Tongue (tissue), 2 donors: ENCODE measurements around the gene SKAP1. TPM values are rescaled to one million over a fixed set of nuclear protein-coding genes. Genes with fewer than 3 reads are reported as not detected.
"Not testable (repeated sequence)": the region's sequence is repeated elsewhere in the genome, so short reads cannot be mapped to it uniquely, and the experiment has no call there.

Source experiments
- DNase-seq: peaks from one replicate; pipeline ENCODE4 v3.0.0-alpha.2; 2015
- total RNA-seq: library from RNA; depleted of rRNA; stranded (reverse); fragments of >200 nt; gene quantifications from one replicate; pipeline ENCODE4 v1.2.3, GENCODE V29; 2014

The SKAP1 gene
- total RNA-seq, 1 donor from 2014 or later: 0.41 TPM

DNA sequence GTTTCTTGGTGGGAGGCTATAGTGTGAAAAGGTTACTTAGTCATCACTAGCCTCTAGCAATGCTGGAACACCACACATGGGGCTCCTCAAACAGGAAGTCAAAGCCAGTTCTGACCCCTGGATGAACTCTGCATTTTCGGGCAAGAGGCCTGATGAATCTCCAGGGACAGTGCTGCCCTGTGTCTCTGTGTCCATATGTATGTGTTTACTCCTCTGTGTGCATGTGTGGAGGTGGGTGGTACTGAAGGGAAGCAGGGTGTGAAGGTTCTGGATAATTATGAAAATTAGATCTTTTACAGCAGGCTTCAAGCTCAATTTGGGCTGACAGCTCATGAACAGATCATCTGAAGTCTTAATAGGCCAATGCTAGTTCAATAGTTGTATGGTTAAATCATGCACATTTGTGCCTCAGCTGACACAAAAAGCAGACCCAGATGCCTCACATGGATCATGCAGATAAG, 188.9 kb downstream of the SKAP1 start:
- DNase-seq: peak; percentile 44

DNA sequence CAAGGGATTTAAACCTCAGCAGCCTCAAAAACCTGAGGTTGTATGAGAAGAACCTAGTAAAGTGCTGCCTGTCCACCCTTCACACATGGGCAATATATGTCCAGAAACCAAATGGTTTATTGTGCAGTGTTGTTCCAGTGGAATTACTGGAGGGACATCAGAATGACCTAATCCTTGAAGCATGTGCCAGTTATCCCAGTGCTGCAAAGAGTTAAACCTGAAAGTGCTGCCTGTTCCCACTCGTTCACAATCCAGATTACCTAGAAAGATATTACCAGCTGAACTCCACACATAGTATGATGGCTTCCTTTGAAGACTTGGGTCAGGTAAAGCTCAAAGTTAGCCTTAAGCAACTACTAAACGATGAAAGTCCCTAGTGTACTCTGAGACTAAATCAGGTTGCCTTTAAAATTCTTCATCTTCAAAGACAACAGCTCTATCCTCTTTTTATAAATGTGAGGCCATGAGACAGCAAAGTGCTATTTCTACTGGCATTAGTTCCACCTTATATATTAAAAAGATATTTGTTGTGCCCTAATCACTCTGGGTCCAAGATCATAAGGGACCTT, 189.4 kb downstream of the SKAP1 start:
- no peak for DNase-seq

DNA sequence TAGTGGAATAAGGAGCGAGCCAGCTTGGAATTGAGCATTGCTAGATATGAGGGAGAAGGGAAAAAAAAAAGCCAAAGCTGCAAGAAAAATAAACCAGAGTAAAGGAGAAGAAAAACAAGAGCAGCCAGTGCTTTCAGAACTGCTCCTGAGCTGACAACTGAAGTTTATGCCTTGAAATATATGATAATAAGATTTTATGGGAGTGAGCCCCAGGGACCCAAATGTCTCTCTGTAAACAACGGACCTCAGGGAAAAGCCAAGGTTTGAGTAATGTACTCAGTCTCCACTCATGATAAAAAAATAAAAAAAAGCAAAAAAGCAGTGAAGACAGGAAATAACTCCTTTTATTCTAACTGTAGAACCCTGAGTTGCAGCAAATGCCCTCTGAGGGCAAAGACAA, 189.9 kb downstream of the SKAP1 start:
- DNase-seq: no peak

DNA sequence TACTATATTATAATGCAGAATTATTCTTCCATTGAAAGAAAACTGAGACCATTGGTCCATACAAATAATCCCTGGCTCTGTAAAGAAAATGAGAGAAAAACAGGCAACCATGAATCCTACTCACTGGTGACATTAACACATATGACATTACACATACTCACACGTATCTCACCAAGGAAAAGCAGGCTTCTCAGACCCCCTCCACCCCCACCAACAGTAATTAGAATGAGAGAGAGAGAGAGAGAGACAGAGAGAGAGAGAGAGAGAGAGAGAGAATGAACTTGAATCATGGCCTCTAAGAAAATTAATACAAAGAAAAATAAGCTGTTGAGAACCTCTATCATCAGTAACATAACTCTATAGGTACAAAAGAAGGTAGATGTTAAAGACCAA, 190.4 kb downstream of the SKAP1 start:
- DNase-seq: no peak

DNA sequence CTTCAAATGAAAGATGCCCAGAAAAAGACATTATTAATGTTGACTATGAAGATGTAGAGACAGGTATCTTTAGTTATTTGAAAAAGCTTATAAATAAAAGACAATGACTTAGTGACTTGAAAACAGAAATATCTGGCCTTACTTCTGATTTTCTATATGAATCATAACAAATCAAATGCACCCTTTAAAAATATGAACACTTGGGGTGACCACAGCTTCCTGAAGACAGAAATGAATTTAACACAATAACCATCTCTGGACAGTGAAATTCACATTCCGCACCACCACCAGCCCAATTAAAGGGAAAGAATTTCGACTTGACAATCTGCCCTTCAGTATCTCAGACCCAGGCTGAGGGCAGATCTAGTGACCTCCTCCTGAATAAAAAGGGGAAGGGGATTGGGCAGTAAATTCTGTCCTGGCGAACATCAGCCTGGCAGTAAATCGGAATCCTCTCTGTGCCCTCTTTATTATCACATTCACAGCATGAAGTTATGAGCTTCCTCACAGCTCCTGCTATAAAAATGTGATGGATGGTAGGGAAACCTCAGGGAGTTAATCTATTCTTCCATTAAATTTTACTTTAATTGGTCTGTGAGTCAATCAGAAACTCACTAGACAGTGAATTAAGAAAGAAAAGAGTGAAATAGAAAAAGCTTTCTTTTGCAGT, 190.9 kb downstream of the SKAP1 start:
- DNase-seq: no peak

DNA sequence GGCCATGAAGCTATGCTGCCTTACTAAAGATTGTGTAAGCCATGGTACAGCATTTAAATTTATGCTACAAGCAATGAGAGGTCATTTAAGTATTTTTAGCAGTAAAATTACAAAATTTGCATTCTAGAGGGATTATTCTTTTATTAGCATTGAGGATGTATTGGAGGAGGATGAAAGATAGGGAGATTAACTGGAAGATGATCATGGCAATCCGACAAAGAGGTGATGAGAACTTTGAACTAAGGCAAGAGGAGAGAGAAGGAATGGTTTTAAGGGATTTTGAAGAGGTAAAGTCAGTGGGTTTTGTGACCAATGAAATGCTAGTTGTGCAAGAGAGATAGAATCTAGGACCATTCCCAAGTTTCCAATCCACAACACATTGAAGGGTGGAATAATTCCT, 192.6 kb downstream of the SKAP1 start:
- no peak for DNase-seq

DNA sequence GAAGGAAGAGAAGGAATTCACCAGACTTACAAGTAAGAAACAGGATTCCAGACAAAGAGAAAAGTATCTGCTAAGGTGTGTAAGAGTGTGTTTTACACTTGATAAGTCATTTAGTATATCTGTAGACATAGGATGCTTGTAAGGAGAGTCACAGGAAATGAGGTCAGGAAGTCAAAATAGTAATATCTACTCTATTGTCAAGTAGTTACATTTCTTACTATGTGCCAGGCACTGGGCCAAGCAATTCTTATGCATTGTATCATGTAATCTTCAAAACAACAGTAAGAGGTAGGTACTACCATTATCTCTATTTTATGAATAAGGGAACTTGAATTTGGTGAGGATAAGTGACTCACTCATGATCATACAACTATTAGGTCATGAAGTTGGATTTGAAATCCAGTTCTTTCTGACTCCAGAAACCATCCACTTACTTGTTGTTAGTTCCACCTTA, 193.3 kb downstream of the SKAP1 start:
- DNase-seq: no peak

DNA sequence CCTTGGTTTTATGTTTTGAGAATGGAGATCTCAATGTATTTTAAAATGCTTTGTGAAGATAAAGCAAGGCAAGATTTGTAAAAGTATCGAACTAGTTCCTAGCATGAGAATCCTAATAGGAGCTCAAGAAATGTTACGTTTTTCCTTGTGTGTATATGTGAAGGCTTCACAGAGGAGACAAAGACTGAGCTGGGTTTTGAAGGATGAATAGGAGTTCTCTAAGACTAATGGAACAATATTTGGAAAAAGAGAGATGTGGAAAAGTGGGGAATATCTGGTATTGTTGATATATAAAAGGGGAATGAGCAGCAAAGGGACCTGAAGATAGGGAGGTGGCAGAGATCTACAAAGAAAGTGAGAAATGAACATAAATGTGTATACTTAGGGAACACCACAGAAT, 195.1 kb downstream of the SKAP1 start:
- no peak for DNase-seq

DNA sequence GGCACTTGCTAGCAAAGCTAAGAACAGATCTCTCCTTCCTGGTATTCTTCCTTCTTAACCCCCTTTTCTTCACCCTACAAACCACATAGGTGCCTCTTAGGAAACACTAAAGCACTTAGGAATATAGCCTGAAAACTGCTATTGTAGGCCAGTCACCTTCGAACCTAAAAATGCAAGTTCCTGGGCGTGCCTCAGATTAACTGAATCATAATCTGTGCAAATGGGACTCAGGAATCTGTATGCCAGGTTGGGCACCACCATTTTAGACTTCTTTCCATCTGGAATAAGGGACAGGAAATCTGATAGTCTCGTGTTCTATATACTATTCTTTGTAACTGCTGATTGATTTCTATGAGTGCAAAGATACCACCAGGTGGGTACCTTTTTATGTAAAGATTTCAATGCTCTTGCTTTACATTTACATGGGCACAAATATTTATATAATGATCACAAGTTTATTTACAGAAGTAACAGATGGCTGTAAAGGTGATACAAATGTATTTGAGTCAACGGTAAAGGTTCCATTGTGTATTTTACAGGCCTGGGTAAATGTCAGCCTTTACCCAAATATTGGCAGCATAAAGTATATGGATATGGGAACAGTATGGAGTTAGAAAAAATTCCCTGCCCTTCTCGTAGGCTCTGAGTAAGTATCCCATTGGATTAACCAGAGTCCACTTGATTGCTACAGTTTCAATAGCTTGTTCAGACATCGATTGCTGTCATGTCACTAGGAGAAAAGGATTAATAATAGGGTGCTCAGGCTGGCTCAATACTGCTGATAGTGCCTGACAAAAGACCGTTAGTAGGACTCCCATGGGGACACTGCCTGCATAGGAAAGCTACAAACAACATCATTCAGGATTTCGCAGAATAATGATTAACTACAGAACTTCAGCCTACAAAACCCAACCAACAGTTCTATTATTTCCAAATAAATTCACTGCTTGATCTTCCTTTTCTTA, 197.7 kb downstream of the SKAP1 start:
- DNase-seq: no peak

DNA sequence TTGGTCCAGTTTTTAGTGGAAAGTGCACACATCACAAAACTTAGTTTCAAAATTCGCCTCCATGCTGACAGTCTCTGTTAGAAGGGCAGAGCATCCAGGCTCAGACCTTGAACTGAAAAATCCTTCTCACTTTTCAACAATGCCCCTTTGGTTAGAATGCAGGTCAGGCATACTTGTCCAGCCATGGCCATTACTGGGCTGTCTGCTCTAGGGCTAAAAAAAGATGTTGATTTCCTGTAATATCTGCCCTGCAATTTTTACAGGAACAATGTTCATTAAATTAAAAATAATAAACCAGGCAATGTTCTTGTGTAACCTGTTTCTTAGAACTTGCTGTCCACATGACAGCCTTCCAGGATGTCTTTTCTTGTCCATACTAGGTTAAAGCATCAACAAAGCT, 200.1 kb downstream of the SKAP1 start:
- DNase-seq: no peak

DNA sequence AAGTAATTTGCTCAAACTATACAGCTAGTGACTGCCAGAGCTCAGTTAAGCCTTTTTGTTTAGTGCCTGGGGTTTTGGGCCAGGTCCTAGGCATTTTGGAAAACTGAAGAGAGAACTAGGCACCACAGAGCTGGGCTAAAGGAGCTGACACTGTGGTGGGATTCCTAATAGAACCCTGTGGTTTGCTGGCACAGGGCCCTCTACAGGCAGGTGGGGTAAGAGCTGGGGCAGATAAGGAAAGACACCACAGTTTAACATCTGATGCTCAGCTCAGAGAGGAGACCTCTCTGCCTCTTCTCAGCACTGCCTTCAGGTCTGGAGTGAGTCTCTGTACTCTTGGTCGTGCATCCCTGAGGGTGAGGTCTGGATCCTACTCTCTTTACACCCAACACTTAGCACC, 201.3 kb downstream of the SKAP1 start:
- DNase-seq: no peak

DNA sequence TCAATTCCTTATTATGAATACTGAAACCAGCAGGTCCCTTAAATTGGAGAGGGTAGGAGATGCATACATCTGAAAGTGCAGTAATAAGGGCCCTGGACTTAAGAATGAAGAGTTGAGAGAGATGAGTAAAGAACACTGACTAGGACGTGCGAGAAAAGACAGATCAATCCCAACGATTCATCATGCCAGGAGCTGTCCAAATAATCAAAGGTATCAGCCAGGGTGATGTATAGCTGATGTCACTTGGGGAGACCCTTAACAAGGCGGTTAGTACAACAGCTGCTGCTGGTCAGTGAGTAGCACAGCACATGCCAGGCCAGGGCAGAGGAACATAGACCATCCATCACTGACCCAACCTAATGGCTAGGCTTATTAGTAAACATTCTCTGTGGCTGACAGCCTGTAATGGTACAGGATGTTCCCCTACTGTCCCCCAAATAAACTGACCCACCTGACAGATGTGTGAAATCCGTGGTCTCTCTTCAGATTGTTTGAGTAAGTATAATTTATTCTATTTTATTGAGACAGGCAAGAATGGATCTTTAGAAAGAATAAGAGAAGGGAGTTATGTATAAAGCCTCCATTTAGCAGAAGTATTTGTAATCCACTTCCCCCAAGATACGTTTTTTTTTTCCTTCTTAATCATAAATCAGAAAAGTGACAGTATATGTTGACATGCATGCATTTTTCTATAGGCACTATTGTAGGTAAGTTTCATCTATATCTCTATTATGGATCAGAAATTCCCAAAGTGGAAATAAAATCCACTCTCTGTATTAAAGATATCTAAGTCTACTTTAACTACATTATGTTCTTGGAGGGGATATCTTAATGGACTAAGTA, 204.1 kb downstream of the SKAP1 start:
- DNase-seq: no peak

DNA sequence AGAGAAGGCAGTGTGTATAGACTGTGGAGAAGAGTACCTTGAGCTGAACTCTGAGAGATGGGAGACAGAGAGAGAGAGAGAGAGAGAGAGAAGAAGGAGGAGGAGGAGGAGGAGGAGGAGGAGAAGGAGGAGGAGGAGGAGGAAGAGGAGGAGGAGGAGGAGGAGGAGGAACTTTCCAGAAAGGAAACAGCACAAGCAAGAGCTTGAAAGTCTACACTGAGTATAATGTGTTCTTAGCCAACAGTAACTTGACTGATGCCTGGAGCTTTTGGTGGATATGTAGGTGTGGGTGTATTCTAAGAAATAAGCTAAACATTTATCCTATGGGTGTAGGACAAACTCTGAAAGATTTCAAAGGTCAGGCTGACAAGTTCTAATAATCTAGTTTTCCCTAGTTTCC, 206.1 kb downstream of the SKAP1 start:
- no peak for DNase-seq

DNA sequence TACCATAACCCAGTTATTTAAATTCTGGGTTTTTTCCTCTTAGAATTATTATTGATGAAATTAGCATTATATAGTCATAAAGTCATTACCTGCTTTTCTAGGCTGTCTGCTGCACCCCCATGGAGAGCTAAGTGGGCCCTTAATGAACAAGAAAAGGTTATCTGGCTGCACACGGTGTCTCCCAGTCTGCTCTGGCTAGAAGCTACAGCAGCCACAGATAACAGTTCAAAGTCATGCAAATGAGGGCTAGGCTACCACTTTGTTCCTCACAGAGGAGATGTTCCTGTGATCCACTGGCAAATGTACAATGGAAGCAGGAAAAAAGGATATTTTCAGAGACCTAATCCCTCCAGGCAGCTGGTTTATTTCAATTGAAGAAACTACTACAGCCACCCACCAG, 210.4 kb downstream of the SKAP1 start:
- no peak for DNase-seq

DNA sequence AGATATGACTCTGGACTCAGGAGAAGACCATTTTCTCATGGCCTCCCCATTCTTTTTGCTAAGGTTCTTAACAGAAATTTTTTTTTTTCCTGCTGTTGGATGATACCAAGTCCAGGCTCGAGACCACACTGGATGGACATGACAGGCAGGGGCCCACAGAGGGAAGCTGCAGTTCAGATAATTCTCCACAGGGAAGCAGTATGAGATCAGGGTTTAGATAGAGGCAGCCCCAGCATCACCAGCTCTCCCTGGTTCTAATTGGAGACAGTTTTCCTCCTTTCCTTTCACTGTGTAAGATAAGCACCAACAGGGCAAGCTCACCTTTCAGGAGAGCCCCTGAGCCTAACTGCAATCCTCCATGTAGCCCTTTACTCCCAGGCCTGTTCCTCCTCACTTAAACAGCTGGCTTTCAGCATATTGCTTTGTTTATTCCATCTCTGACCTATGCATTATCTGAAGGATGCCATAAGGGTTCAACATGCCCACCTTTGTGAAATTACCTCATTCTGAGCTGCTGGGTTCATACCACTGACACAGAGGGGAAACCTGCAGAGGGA, 214.4 kb downstream of the SKAP1 start:
- peak; percentile 15 for DNase-seq

DNA sequence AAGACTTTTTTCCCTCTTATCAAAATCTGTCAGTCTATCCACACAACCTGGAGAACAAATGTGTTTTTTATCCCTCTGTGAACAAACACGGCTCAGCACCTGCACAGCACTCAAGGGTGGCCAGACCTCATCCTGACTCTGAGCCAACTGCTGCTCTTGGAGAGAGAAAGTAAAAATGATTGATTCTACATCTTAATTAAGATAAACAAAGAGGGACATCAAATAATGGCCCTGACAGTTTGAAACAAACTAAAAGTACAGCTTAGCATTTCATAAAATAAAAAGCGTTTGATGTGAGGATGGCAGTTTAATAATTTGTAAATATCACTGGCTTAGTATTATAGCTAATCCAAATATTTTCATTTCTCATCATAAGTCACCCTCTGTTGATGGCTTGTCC, 216.2 kb downstream of the SKAP1 start:
- DNase-seq: no peak

DNA sequence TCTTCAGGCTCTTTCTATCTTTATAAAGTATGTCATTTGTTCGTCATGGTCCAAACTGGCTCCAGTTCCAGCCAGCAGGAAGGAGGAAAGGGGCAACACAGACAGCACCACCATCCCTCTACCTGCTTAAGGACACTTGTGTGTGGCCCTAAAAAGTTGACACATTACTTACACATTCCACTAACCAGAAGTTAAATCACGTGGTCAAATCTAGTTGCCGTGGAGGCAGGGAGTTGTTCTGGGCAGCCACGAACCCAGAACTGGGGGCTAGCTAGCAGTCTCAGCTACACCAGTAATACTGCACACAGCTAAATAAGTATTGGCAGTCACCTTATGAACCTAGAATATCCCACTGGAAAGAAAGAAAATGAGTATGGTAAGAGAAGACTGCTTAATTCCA, 218.2 kb downstream of the SKAP1 start:
- DNase-seq: no peak

DNA sequence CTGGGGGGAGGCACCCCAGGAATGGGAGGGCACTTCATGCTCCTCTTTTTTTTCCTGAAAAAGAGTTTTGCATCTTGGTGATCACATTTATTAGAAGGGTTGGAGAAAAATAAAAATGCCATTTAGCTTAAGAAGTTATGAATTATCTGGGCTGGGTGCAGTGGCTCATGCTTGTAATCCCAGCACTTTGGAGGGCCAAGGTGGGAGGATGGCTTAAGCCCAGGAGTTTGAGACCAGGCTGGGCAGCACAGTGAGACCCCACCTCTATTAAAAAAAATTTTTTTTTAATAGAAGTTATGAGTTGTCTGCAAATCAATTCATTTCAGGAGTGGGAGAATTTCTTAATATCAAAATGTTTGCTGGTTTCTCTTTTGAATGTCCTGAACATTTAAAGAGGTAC, 219.0 kb downstream of the SKAP1 start:
- no peak for DNase-seq

DNA sequence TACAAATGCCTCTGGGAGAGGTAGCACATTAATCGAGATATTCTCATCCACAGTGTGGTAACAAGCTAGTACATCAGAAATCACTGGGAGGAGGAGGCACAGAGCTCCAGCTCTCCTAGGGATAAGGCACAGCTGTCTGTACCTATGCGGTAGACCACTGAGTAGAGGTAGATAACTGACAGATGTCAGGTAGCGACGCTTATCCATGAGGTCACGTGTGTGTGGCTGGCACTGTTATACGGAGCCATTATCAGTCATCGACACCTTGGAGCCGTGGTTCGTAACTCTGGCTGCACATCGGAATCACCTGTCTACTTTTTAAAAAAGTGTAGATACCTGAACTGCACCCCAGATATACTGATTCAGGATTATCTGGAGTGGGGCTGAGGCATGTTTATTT, 220.0 kb downstream of the SKAP1 start:
- DNase-seq: no peak

DNA sequence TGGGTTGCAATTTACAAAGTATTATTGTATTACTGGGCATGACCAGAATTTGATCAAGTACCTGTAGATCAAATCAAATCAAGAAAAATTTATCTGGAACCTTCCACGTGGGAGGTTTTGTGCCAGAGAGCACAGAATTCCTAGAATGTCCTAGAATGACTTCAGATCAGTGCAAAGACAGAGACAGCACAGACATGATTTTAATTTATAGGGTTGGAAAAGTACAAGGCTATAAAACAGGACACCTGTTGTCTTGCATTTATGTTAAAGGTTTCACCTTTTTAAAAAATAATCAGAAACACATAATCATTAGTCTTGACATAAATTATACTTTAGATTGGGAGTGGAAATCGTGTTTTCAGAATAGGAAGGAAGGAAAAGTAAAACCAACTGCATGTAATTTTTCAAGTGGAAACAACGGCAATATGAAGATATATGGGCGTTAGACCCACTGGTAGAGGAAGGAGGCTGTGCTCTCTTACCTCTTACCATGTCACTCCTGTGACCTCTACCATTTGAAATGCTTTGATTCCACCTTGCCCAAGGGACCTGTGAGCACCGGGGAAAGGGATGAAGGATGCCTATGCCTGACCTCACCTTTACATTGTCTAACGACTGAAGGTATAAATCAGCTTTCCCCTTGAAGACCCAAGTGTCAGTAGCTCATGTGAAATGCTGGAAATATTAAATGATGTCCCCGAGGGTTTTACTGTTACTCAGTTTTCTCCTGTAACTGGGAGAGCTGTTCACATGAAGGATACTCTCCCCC, 222.1 kb downstream of the SKAP1 start:
- no peak for DNase-seq

DNA sequence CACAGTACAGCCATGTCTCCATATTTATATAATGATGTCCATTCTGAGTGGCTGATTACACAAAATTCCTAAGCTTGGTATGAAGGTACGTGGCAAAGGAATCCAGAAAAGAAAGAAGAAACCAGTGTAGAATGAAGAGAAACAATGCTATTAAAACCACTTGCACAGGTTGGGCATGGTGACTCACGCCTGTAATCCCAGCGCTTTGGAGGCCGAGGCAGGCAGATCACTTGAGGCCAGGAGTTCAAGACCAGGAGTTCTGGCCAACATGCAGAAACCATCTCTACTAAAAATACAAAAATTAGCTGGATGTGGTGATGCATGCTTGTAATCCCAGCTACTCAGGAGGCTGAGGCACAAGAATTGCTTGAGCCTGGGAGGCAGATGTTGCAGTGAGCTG, 223.0 kb downstream of the SKAP1 start:
- DNase-seq: not testable (repeated sequence)
